ENCODE results near the gene COL6A2.
"Not testable (repeated sequence)": the region's sequence is repeated elsewhere in the genome, so short reads cannot be mapped to it uniquely, and the experiment has no call there.

Gene COL6A2

GRCh38 chr21:46061063-46061462 lies 36.8 kb upstream of the COL6A2 start:
- DNase-seq, result no peak

GRCh38 chr21:46061518-46061917 lies 36.4 kb upstream of the COL6A2 start:
- DNase-seq, result no peak

- no peak for DNase-seq
Measured at GRCh38 chr21:46061950-46062349, 36.0 kb upstream of the COL6A2 start.

- no peak for DNase-seq
Measured at GRCh38 chr21:46062471-46063211, 35.3 kb upstream of the COL6A2 start.

GRCh38 chr21:46063227-46063626 lies 34.7 kb upstream of the COL6A2 start:
- DNase-seq, result no peak

GRCh38 chr21:46063734-46064680 lies 33.9 kb upstream of the COL6A2 start:
- no peak for DNase-seq

GRCh38 chr21:46064870-46065214 lies 33.1 kb upstream of the COL6A2 start:
- DNase-seq, result no peak

GRCh38 chr21:46065215-46065913 lies 32.5 kb upstream of the COL6A2 start:
- DNase-seq, result no peak

- no peak for DNase-seq
Measured at GRCh38 chr21:46065914-46066551, 31.9 kb upstream of the COL6A2 start.

- DNase-seq, result no peak
Measured at GRCh38 chr21:46066591-46067331, 31.2 kb upstream of the COL6A2 start.

- DNase-seq, result no peak
Measured at GRCh38 chr21:46067505-46068201, 30.3 kb upstream of the COL6A2 start.

GRCh38 chr21:46068516-46069079 lies 29.3 kb upstream of the COL6A2 start:
- DNase-seq, result no peak

- DNase-seq, result no peak
Measured at GRCh38 chr21:46069166-46069565, 28.7 kb upstream of the COL6A2 start.

- no peak for DNase-seq
Measured at GRCh38 chr21:46069719-46070279, 28.1 kb upstream of the COL6A2 start.

- no peak for DNase-seq
Measured at GRCh38 chr21:46071082-46071481, 26.8 kb upstream of the COL6A2 start.

GRCh38 chr21:46076724-46077123 lies 21.2 kb upstream of the COL6A2 start:
- not testable (repeated sequence) for DNase-seq

- no peak for DNase-seq
Measured at GRCh38 chr21:46077674-46078101, 20.2 kb upstream of the COL6A2 start.

- DNase-seq, result no peak
Measured at GRCh38 chr21:46078322-46078977, 19.5 kb upstream of the COL6A2 start.

GRCh38 chr21:46078978-46079351 lies 18.9 kb upstream of the COL6A2 start:
- no peak for DNase-seq
